ENCODE results near the gene TRPC5OS.
A peak's percentile ranks its signal among the peaks of the same experiment; 100 is the strongest.

TRPC5OS gene

DNA sequence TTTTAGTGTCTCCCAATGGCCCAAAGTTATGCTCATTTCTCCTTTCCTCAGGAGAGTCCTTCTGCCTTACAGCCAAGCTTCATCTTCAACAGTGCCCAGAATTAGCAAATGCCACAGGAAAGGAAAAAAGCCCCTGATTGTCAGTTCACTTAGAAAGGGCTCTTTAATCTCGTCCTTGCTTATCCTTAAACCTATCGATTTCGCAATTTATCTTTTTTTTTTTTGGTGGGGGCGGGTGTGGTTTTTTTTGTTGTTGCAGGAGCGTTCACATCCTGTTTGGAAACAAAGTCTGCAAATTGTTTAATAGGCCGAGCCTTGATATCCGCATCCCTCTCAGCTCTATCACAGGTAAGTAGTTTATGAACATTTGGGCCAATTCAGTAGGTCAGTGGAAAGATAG lies 20.2 kb downstream of the TRPC5OS start:
- FAIRE-seq, result no peak

DNA sequence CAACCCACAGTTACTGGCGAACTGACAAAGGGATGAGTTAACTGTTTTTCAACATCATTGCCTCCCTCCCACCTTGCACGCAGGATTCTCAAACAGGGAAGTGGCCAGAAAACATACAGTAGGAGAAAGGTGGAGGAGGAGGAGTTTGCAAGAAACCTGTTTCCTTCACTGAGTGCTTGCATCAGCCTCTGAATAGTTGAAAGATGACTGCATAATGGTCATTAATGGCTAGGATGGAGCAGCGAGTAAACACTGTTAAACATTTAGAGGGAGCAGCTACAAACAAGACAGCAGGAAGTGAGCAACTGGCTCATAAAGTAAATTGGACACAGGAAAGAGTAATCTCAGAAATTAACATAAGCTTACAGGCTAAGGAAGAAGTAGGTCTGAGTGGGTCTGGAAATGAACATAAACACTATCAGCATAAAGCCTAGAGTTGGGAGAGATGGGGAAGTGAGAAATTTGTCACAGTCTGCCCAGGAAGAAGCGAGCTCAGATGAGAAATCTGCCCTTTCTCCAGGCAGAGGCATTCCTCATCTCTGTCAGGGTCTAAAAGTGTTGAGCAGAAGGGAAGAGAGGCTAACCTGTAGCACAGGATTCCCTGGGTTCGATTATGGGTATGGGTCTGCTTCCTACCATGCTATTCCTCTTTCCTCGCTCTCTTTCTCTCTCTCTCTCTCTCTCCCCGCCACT lies 38.6 kb downstream of the TRPC5OS start:
- DNase-seq (ENCODE audit: low spot score) (peak; percentile 1), FAIRE-seq (no peak)

More for the DNA sequence above, 20.2 kb downstream of the TRPC5OS start:
- DNase-seq (ENCODE audit: low spot score), result no peak

DNA sequence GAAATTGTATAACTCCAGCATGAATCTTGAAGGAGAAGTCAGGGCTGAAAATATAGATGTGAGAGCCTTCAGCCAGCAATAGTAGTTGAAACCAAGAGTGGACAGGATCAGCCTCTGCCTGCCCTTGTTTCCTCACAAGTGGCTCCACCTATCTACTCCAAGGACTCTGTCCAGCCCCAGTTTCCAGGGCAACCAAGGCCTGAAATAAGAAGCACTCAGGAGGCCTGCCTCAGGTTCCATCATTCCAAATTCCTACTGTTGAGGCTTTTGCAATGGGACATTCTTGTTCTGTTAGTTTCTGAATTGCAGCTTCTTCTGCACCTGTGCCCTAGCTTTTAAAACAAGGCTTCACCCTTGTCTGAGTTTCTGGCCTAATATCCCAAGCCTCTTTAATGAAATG lies 41.6 kb downstream of the TRPC5OS start:
- FAIRE-seq (no peak), DNase-seq (ENCODE audit: low spot score) (no peak)

DNA sequence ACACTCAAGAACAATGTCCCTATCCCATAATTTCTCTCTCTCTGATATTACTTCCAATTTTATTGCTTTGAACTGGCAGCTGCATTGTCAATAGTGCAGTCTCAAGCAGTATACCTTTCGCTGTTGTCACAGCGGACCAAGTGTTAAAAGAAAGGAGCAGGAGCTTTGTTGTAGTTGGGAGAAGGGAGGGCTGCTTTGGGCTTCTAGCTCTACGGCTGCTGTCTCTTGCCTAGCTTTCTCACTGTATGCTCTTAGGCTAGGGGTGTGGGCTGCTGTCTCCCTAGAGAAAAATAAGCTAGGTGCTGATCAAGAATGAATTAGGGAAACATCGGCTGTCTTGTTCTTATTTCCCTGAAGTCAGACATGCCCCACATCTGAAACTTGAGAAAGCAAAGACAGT lies 52.5 kb downstream of the TRPC5OS start:
- FAIRE-seq, result no peak
- DNase-seq (ENCODE audit: low spot score), result no peak
